ENCODE results near the gene PDE3A.
A peak's percentile ranks its signal among the peaks of the same experiment; 100 is the strongest.
"Not testable (repeated sequence)": the region's sequence is repeated elsewhere in the genome, so short reads cannot be mapped to it uniquely, and the experiment has no call there.

The PDE3A gene

DNA sequence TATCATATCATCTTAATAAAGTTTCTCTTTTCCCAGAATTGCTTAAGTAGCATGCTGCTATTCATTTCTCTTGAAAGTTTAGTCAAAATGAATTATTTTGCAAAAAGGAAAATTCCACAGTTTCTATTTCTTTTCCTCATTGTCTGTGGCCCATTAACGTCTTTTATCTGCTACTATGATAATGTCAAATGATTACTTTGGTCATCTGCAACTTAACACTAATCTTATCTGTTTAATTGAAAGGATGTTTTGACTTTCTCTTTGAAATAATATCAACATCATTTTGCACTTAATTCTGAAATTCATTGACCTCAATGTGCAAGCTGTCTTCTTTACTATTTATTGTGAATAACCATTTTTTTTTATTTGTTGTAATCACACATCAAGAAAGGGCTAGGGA, 180.3 kb downstream of the PDE3A start:
- Histone ChIP-seq H3K27me3 (ENCODE audit: control insufficient read depth, low read length) (no peaks in the 10 kb centered on the region), H3K4me2 (ENCODE audit: low read length) (no peak overlapping the region), H3K36me3 (ENCODE audit: control insufficient read depth, low read length) (no peaks in the 10 kb centered on the region), H3K9me2 (replicated peaks; ENCODE audit: control insufficient read depth, low read length) (no peaks in the 10 kb centered on the region), H3K4me3 (ENCODE audit: low read length) (no peak overlapping the region), H4K20me1 (ENCODE audit: control insufficient read depth, insufficient read depth, low read depth, low read length) (no peaks in the 10 kb centered on the region), H3F3A (ENCODE audit: control insufficient read depth, insufficient read depth) (no peaks in the 10 kb centered on the region), H3K4me1 (ENCODE audit: control insufficient read depth, low read length) (no peaks in the 10 kb centered on the region), H3K9me3 (ENCODE audit: control insufficient read depth, insufficient read depth, low read length) (no peaks in the 10 kb centered on the region), H3K79me2 (ENCODE audit: control insufficient read depth, low read length) (no peaks in the 10 kb centered on the region), H3K27ac (ENCODE audit: low read depth, low read length) (no peak overlapping the region)
- no peak for TF ChIP-seq EZH2phosphoT487 (IDR thresholded peaks at IDR 0.05; ENCODE audit: borderline replicate concordance, low read length)
- no peak for TF ChIP-seq CTCF (IDR thresholded peaks at IDR 0.05; ENCODE audit: low read depth, low read length, poor library complexity, severe bottlenecking)

DNA sequence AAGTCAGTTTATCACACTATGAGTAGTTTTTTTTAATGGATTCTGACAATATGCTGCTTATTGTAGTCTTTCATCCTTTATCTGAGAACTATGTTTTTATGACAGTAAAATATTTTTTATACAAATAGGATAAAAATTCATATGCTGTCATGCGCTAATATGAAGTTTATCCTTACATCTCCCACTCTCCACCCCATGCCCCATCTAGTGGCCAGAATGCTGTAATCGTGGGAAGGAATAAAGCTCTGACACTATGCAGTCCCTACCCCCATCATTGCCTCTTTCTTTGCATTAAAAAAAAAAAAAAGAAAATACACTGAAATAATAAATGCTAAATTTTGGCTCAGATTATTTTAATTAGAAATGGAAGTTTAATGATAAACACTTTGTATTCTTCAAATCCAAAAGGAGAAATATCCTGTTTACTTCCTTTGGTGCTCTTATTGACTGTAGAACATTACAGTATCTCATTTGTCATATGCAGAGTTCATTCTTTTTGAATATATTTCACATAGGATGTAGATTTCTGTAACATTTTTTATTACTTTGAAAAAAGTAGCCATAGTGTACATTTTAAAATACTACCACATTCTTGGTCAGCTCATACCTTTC, 180.9 kb downstream of the PDE3A start:
- Histone ChIP-seq H3K79me2 (ENCODE audit: control insufficient read depth, low read length) (no peaks in the 10 kb centered on the region), H3K4me1 (ENCODE audit: control insufficient read depth, low read length) (no peaks in the 10 kb centered on the region)

DNA sequence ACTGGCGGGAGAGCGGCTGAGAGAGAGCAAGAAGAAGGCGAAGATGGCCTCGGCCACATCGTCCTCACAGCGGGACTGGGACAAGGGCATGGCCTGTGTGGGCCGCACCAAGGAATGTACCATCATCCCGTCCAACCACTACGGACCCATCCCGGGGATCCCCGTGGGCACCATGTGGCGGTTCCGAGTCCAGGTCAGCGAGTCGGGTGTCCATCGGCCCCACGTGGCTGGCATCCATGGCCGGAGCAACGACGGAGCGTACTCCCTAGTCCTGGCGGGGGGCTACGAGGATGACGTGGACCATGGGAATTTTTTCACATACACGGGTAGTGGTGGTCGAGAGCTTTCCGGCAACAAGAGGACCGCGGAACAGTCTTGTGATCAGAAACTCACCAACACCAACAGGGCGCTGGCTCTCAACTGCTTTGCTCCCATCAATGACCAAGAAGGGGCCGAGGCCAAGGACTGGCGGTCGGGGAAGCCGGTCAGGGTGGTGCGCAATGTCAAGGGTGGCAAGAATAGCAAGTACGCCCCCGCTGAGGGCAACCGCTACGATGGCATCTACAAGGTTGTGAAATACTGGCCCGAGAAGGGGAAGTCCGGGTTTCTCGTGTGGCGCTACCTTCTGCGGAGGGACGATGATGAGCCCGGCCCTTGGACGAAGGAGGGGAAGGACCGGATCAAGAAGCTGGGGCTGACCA, 183.6 kb downstream of the PDE3A start:
- H3K9me3 ChIP-seq (ENCODE audit: control insufficient read depth, insufficient read depth, low read length); H3K79me2 ChIP-seq (ENCODE audit: control insufficient read depth, low read length); H3K4me2 ChIP-seq (ENCODE audit: low read length); H3K27me3 ChIP-seq (ENCODE audit: control insufficient read depth, low read length); H3K9me2 ChIP-seq (replicated peaks; ENCODE audit: control insufficient read depth, low read length); H3K27ac ChIP-seq (ENCODE audit: low read depth, low read length); H3K36me3 ChIP-seq (ENCODE audit: control insufficient read depth, low read length); H4K20me1 ChIP-seq (ENCODE audit: control insufficient read depth, insufficient read depth, low read depth, low read length); H3K4me1 ChIP-seq (ENCODE audit: control insufficient read depth, low read length); H3K4me3 ChIP-seq (ENCODE audit: low read length); H3F3A ChIP-seq (ENCODE audit: control insufficient read depth, insufficient read depth): not testable (repeated sequence)

More for the DNA sequence above, 180.9 kb downstream of the PDE3A start:
- Histone ChIP-seq H4K20me1 (ENCODE audit: control insufficient read depth, insufficient read depth, low read depth, low read length) (no peaks in the 10 kb centered on the region), H3K9me3 (ENCODE audit: control insufficient read depth, insufficient read depth, low read length) (no peaks in the 10 kb centered on the region), H3K27me3 (ENCODE audit: control insufficient read depth, low read length) (no peaks in the 10 kb centered on the region), H3K4me2 (ENCODE audit: low read length) (no peak overlapping the region), H3F3A (ENCODE audit: control insufficient read depth, insufficient read depth) (no peaks in the 10 kb centered on the region), H3K36me3 (ENCODE audit: control insufficient read depth, low read length) (no peaks in the 10 kb centered on the region), H3K4me3 (ENCODE audit: low read length) (no peak overlapping the region), H3K27ac (ENCODE audit: low read depth, low read length) (no peak overlapping the region), H3K9me2 (replicated peaks; ENCODE audit: control insufficient read depth, low read length) (no peaks in the 10 kb centered on the region)
- TF ChIP-seq EZH2phosphoT487 (IDR thresholded peaks at IDR 0.05; ENCODE audit: borderline replicate concordance, low read length) (no peak), CTCF (IDR thresholded peaks at IDR 0.05; ENCODE audit: low read depth, low read length, poor library complexity, severe bottlenecking) (peak; percentile 26)

GRCh38 chr12:20552586-20552985, 184.2 kb downstream of the PDE3A start:
- not testable (repeated sequence) for H3K4me2 ChIP-seq (ENCODE audit: low read length); H3F3A ChIP-seq (ENCODE audit: control insufficient read depth, insufficient read depth); H3K4me1 ChIP-seq (ENCODE audit: control insufficient read depth, low read length); H3K27ac ChIP-seq (ENCODE audit: low read depth, low read length); H3K4me3 ChIP-seq (ENCODE audit: low read length); H3K79me2 ChIP-seq (ENCODE audit: control insufficient read depth, low read length); H3K9me3 ChIP-seq (ENCODE audit: control insufficient read depth, insufficient read depth, low read length); H4K20me1 ChIP-seq (ENCODE audit: control insufficient read depth, insufficient read depth, low read depth, low read length); H3K36me3 ChIP-seq (ENCODE audit: control insufficient read depth, low read length); H3K9me2 ChIP-seq (replicated peaks; ENCODE audit: control insufficient read depth, low read length); H3K27me3 ChIP-seq (ENCODE audit: control insufficient read depth, low read length)

Measured in DOHH2 (cell line).